NCI-H2196 treated with DMSO at 0.1 percent for 48 hours (cell line): ENCODE measurements around the gene ZBTB8B.
A peak's percentile ranks its signal among the peaks of the same experiment; 100 is the strongest.
"Not testable (repeated sequence)": the region's sequence is repeated elsewhere in the genome, so short reads cannot be mapped to it uniquely, and the experiment has no call there.

Source experiments
- DNase-seq: peaks from one replicate; lab custom pipeline; 2025; ENCODE audit not compliant: unreplicated experiment; lab: John Stamatoyannopoulos, UW

The ZBTB8B gene

DNA sequence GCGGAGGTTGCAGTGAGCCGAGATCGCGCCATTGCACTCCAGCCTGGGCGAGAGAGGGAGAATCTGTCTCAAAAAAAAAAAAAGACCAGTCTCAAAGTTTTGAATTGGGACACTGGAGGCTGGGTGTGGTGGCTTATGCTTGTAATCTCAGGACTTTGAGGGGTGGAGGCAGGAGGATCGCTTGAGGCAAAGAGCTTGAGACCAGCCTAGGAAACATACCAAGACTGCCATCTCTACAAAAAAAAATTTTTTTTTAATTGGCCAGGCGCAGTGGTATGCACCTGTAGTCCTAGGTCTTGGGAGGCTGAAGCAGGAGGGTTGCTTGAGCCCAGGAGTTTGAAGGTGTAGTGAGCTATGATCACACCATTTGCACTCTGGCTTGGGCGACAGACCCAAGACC lies 3.9 kb downstream of the ZBTB8B start:
- DNase-seq, result no peak

DNA sequence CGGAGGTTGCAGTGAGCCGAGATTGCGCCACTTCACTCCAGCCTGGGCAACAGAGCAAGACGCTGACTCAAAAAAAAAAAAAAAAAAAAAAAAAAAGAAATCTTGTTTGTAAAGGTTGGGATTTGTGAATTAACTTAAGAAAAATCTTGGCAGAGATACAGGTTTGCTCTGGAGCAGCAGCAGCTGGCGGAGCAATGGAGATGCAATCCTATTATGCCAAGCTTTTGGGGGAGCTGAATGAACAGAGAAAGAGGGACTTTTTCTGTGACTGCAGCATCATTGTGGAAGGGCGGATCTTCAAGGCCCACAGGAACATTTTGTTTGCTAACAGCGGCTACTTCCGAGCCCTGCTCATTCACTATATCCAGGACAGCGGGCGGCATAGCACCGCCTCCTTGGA lies 5.6 kb downstream of the ZBTB8B start:
- no peak for DNase-seq

DNA sequence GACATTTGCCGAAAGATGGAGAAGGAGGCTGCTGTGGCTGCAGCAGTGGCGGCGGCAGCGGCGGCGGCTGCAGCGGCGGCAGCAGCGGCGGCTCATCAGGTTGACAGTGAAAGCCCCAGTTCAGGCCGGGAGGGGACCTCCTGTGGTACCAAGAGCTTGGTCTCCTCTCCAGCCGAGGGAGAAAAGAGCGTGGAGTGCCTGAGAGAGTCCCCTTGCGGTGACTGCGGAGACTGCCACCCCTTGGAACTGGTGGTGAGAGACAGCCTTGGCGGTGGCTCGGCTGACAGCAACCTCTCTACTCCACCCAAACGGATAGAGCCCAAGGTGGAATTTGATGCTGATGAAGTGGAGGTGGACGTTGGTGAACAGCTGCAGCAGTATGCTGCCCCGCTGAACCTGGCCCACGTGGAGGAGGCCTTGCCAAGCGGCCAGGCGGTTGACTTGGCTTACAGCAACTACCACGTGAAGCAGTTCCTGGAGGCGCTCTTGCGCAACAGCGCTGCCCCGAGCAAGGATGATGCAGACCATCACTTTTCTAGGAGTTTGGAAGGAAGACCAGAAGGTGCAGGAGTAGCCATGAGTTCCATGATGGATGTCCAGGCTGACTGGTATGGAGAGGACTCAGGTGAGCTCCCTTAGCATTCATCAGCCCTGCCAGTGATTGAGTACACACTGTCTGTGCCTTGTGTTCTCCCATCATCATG lies 6.3 kb downstream of the ZBTB8B start:
- DNase-seq, result no peak

DNA sequence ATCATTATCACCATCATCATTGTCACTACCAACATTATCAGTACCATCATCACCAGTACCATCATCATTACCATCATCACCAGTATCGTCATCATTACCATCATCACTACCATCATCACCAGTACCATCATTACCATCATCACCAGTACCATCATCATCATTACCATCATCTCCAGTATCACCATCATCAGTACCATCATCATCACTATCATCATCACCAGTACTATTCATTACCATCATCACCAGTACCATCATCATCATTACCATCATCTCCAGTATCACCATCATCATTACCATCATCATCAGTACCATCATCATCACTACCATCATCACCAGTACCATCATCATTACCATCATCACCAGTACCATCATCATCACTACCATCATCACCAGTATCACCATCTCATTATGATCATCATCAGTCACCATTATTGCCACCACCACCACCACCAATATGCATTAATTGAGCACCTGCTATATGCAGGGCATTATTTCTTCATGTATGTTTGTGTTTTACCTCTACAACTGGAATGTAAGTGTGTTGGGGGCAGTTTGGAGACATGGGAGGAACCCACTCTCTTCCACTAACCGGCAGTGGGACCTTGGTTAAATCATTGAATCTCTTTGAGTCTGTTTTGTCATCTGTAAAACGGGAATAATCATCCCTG lies 7.0 kb downstream of the ZBTB8B start:
- no peak for DNase-seq

- DNase-seq, result not testable (repeated sequence)
Observed at GRCh38 chr1:32472966-32473365, 8.1 kb downstream of the ZBTB8B start.

- DNase-seq, result peak; percentile 61
Observed at GRCh38 chr1:32474954-32475353, 10.1 kb downstream of the ZBTB8B start.

- no peak for DNase-seq
Observed at GRCh38 chr1:32480003-32480402, 15.1 kb downstream of the ZBTB8B start.

DNA sequence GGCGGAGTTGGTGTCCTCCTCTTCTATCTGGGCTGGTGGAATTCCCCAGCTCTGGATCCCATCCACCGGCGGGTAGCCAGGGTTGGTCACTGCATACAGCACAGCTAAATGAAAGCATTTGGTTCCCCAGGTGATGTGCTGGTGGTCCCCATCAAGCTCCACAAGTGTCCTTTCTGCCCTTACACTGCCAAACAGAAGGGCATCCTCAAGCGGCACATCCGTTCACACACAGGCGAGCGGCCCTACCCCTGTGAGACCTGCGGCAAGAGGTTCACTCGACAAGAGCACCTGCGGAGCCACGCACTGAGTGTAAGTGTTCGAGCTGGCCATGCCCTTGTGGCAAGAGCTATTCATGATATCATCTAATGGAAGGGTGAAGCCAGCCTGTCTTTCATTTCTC lies 15.9 kb downstream of the ZBTB8B start:
- DNase-seq, result no peak

GRCh38 chr1:32481788-32482187 lies 16.9 kb downstream of the ZBTB8B start:
- not testable (repeated sequence) for DNase-seq

- DNase-seq, result no peak
Observed at GRCh38 chr1:32485554-32486255, 20.8 kb downstream of the ZBTB8B start.

DNA sequence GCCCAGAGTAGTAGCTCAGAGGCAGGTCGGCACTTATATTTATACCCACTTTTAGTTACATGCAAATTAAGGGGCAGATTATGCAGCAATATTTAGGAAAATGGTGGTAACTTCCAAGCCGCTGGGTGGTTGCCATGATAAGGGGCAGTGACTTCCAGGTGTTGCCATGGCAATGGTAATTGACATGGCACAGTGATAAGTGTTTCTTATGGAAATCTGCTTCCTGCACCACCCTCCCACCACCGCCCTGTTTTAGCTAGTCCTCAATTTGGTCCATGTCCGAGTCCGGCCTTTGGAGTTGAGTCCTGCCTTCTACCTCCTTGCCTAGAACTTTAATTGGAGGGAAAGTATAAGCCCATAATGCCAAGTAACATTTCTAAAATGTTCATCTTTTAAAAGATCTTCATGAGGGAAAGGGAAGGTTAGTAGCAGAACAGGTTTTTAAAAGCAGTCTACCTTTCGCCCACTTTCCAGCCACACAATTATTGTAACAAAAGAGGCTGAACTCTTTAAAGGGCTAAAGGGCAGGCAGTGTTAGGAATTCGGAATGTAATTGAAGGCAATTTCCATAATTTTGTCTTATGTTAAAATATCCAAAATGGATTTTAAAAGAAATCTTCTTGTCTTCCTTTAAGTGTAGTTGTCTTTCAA lies 21.7 kb downstream of the ZBTB8B start:
- no peak for DNase-seq

DNA sequence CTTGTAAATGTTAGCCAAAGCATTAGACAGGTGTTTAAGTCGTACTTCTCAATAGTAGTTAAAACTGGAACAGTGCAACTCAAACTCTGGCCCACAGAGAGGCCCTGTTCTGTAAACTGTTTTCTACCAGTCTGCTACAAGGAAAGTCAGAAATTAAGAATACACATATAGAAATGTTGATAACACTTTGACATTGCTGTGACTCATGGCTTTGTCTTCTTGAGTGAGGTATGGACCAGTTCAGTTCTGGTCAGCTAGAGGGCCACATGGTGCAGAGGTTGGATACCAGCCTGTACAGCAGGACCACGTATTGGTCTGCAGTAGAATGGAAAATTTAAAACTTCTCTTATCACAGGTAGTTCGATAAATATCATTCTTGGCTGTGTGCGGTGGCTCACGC lies 22.3 kb downstream of the ZBTB8B start:
- no peak for DNase-seq

- no peak for DNase-seq
Observed at GRCh38 chr1:32489774-32490454, 25.0 kb downstream of the ZBTB8B start.

DNA sequence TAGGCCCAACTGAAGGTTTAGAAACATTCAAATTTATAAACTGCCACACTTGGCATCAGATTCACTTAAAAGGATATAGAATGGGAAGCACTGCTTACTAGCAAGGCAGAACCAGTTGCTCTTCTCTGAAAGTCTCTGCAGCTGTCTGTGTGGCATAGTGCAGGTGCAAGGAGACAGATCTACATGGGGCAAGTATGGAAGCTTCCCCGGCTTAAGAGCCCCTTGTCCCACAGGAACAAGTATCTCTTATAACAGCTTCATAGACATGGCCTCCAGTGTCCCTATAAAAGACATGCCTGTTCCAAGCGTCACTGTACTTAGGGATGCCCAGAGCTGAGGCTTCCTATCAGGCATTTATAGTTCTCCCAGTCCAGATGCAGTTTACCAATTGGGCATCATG lies 26.5 kb downstream of the ZBTB8B start:
- DNase-seq, result no peak

- no peak for DNase-seq
Observed at GRCh38 chr1:32494196-32494595, 29.3 kb downstream of the ZBTB8B start.

DNA sequence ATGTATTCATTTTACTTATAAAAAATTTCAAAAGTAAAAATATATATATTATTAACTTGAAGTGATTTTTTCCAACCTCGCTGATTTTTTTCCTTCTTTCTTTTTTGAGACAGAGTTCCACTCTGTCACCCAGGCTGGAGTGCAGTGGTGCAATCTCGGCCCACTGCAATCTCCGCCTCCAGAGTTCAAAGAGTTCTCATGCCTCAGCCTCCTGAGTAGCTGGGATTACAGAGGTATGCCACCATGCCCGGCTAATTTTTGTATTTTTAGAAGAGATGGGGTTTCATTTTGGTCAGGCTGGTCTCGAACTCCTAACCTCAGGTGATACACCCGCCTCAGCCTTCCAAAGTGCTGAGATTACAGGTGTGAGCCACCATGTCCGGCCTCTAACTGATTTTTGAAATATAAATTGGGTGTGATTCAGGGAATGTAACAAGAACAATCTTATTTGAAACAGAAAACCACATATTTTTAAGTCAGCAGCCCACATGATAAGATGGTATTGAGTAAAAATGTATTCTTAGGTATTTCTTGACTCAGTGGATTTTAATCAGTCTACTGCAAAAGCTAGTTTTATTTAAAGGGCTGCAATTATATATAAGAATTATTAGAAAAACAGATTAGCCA lies 30.0 kb downstream of the ZBTB8B start:
- no peak for DNase-seq

DNA sequence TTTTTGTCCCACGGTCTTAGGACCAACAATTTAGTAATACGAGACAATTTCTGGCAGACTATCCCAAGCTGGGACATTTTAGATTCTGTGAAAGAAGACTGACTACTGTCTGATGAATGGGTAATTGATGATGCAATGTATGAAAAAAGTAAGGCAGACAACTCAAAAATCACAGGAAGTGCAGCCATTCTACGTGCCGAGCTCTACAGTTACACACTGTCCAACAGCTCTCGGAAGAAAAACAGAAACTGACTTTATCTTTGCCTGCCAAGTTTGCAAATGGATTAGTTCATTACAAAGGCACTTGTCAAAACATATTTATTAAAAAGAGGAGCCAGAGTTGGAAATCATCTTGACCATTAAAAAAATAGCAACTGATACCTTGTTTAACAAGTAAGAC lies 31.3 kb downstream of the ZBTB8B start:
- DNase-seq, result no peak

DNA sequence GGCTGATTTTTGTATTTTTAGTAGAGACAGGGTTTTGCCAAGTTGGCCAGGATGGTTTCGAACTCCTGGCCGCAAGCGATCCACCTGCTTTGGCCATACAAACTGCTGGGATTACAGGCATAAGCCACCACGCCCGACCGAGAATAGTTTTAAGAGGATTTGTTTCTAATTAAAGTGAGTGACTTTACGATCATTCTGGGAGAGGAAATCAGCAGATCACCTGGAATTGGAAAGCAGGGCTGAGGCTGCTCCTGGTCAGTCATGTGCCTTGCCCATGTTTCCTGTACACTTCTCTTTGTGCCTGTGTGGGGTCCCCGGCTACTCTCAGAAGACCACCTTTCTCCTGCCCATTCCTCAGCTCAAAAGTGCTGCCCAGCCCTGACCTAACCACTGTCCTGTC lies 33.9 kb downstream of the ZBTB8B start:
- DNase-seq, result no peak

DNA sequence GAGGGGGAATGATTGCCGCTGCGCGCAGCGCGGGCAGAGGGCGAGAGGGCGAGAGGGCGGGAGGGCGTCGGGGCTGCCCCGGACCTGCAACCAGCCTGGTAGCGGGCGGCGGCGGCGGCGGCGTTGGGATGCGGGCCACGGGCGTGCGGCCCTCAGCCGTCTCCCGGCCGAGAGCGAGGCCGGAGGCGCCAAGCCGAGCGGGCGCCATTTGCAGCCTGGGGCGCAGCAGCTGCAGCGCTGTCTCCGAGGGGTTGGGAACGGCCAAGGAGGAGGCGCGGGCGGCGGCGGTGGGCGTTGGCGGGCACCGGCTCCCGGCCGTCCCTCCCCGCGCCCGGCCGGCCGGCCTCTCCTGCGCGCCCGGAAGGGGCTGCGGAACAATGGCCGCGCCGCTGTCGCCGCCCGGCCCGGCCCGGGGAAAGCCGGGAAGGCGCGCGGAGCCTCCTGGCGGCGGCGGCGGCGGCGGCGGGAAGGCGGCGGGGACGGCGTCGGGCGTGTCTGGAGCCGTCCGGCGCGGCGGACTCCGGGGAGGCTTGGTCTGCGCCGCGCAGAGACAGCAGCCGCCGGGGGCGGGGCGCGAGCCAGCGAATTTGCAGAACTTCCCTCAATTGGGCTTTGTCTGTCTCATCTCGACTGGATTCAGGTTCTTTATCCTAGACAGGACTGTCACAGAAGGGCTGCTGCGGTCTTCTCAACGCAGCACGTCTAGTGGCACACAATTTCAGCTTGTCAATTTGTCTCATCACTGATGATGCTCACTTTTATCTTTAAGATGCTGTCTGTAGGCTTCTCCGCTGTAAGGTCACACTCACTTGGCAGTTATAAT lies 35.7 kb downstream of the ZBTB8B start:
- DNase-seq, result peak; percentile 41

GRCh38 chr1:32501865-32502264 lies 37.0 kb downstream of the ZBTB8B start:
- DNase-seq, result no peak
